Left lung (tissue), 10 donors: ENCODE data around the gene INS. TPM values are rescaled to one million over a fixed set of nuclear protein-coding genes. Genes with fewer than 3 reads are reported as not detected.
A peak's percentile ranks its signal among the peaks of the same experiment; 100 is the strongest.

ENCODE experiments used
- ATAC-seq: fragments of 200-7000 bp; cut with Tn5 transposase; one replicate; pipeline ENCODE4 v1.9.1; 2020; ENCODE audit warnings: moderate library complexity
- DNase-seq, 4 donors: peaks; one replicate each; pipeline ENCODE4 v3.0.0-alpha.2; 2013 to 2020
- H3K27ac ChIP-seq, 2 donors: fragments of 200-600 bp; sonication (generic) in 1 of 2; one replicate each; pipeline versions ENCODE4 v1.5.0 to v1.8.0; 2020 to 2021
- H3K27me3 ChIP-seq, 2 donors: fragments of 200-600 bp; sonication (generic) in 1 of 2; one replicate each; pipeline versions ENCODE4 v1.5.0 to v1.8.0; 2020 to 2021
- H3K36me3 ChIP-seq, 2 donors: fragments of 200-600 bp; sonication (generic) in 1 of 2; one replicate each; pipeline versions ENCODE4 v1.5.0 to v1.8.0; 2020 to 2021
- H3K4me1 ChIP-seq, 2 donors: fragments of 200-600 bp; one replicate each; pipeline ENCODE4 v1.8.0; 2021
- H3K4me3 ChIP-seq, 2 donors: fragments of 200-600 bp; sonication (generic) in 1 of 2; one replicate each; pipeline versions ENCODE4 v1.5.0 to v1.8.0; 2020 to 2021; ENCODE audit warnings: mild to moderate bottlenecking in 1 of 2
- H3K9me3 ChIP-seq, 2 donors: fragments of 200-600 bp; sonication (generic) in 1 of 2; one replicate each; pipeline versions ENCODE4 v1.5.0 to v1.8.0; 2020 to 2021
- CTCF ChIP-seq, 2 donors: fragments of 200-600 bp; sonication (generic) in 1 of 2; IDR thresholded peaks; one replicate each; pipeline versions ENCODE4 v1.5.0 to v1.8.0; 2021; ENCODE audit warnings: antibody characterized with exemption in 2 of 2
- intact Hi-C, 2 donors: fragments of 100-400 bp; cut with DNase I; formaldehyde crosslinking; loops; one replicate each; pipeline versions ENCODE4 v1.11.2 to v1.14.2; 2022
- polyA plus RNA-seq, 6 donors: library from polyadenylated mRNA; unstranded; fragments of 120-200 nt; gene quantifications; one replicate each; pipeline ENCODE4 v1.2.1, GENCODE V29; 2013; ENCODE audit not compliant: insufficient read length in 6 of 6
- total RNA-seq, 2 donors: library from RNA; stranded (reverse); fragmentation: NEBNext Ultra II Directional; extraction: Animal tissue kit (Norgen Biotek cat#: 25700); gene quantifications; one replicate each; pipeline ENCODE4 v1.2.1, GENCODE V29; 2021
- donor health status: DM: no; HTN: yes; CAD: no.
- donor health status: DM: no; HTN: no; CAD: no.

Gene INS
- total and polyA plus RNA-seq, 8 donors = not detected

- Histone ChIP-seq H3K36me3 (no peaks in the 10 kb centered on the region), H3K27me3 (peaks cover 0 to 41% of the 10 kb centered on the region in 2 donors), H3K4me1 (no peaks in the 10 kb centered on the region), H3K4me3 (no peak overlapping the region), H3K27ac (no peak overlapping the region), H3K9me3 (no peaks in the 10 kb centered on the region)
- DNase-seq (no peak), ATAC-seq (no peak)
- intact Hi-C loops = no loop called here
- no peak for TF ChIP-seq CTCF (IDR thresholded peaks at IDR 0.05)
These were observed 16.1 kb upstream of the INS start for GRCh38 chr11:2177076-2177475.

- Histone ChIP-seq H3K27ac (no peak overlapping the region), H3K36me3 (no peaks in the 10 kb centered on the region), H3K4me1 (no peaks in the 10 kb centered on the region), H3K9me3 (no peaks in the 10 kb centered on the region), H3K4me3 (no peak overlapping the region), H3K27me3 (peaks cover 0 to 42% of the 10 kb centered on the region in 2 donors)
- intact Hi-C loops = no loop called here
- no peak for TF ChIP-seq CTCF (IDR thresholded peaks at IDR 0.05)
- ATAC-seq (no peak), DNase-seq (no peak)
These were observed 15.4 kb upstream of the INS start for GRCh38 chr11:2176389-2176900.

- Histone ChIP-seq H3K9me3 (no peaks in the 10 kb centered on the region), H3K36me3 (no peaks in the 10 kb centered on the region), H3K4me1 (no peaks in the 10 kb centered on the region), H3K27ac (no peak overlapping the region), H3K4me3 (no peak overlapping the region), H3K27me3 (peaks cover 0 to 43% of the 10 kb centered on the region in 2 donors)
- no peak for TF ChIP-seq CTCF (IDR thresholded peaks at IDR 0.05)
- DNase-seq (no peak), ATAC-seq (peak; percentile 34)
- intact Hi-C loops = no loop called here
These were observed 14.7 kb upstream of the INS start for GRCh38 chr11:2175659-2176058.

GRCh38 chr11:2174361-2174760 lies 13.4 kb upstream of the INS start:
- ATAC-seq (no peak), DNase-seq (no peak)
- TF ChIP-seq CTCF (IDR thresholded peaks at IDR 0.05) = no peak
- Histone ChIP-seq H3K4me3 (no peak overlapping the region), H3K27me3 (peaks cover 0 to 43% of the 10 kb centered on the region in 2 donors), H3K36me3 (no peaks in the 10 kb centered on the region), H3K27ac (no peak overlapping the region), H3K9me3 (no peaks in the 10 kb centered on the region), H3K4me1 (no peaks in the 10 kb centered on the region)
- intact Hi-C loops = no loop called here

- intact Hi-C loops = no loop called here
- no peak for ATAC-seq
- TF ChIP-seq CTCF (IDR thresholded peaks at IDR 0.05) = no peak
- Histone ChIP-seq H3K4me3 (no peak overlapping the region), H3K27ac (no peak overlapping the region), H3K27me3 (peaks cover 0 to 43% of the 10 kb centered on the region in 2 donors), H3K9me3 (no peaks in the 10 kb centered on the region), H3K36me3 (no peaks in the 10 kb centered on the region), H3K4me1 (no peaks in the 10 kb centered on the region)
- DNase-seq = no peak
These were observed 12.8 kb upstream of the INS start for GRCh38 chr11:2173761-2174160.
